GM23338 (cell line): ENCODE measurements around the gene PLXNA2. TPM values are rescaled to one million over a fixed set of nuclear protein-coding genes. Genes with fewer than 3 reads are reported as not detected.

Experiments
- ATAC-seq: fragments of 200-7000 bp; cut with Tn5 transposase; 3 replicates; pipeline ENCODE4 v1.9.1; 2020
- DNase-seq: peaks from one replicate; pipeline ENCODE4 v3.0.0-alpha.2; 2015; ENCODE audit warnings: low spot score
- H2AFZ ChIP-seq: fragments of 200-600 bp; sonication (generic); 2 replicates; pipeline ENCODE4 v1.8.0; 2016; ENCODE audit warnings: antibody characterized with exemption, mild to moderate bottlenecking, moderate library complexity
- H3F3A ChIP-seq: fragments of 200-600 bp; sonication (generic); replicated peaks from 2 replicates; pipeline ENCODE4 v1.8.0; 2017; ENCODE audit warnings: antibody characterized with exemption, mixed run types, low read depth
- H3K27ac ChIP-seq: fragments of 200-600 bp; sonication (generic); 2 replicates; pipeline ENCODE4 v1.6.1; 2016; ENCODE audit warnings: low read depth
- H3K27me3 ChIP-seq: fragments of 200-600 bp; sonication (generic); 2 replicates; pipeline ENCODE4 v1.8.0; 2016; ENCODE audit warnings: mild to moderate bottlenecking, mixed run types, moderate library complexity; ENCODE audit not compliant: insufficient read depth
- H3K36me3 ChIP-seq: fragments of 200-600 bp; sonication (generic); 2 replicates; pipeline ENCODE4 v1.8.0; 2016; ENCODE audit warnings: mild to moderate bottlenecking; ENCODE audit not compliant: insufficient read depth
- H3K4me1 ChIP-seq: fragments of 200-600 bp; sonication (generic); 2 replicates; pipeline ENCODE4 v1.8.0; 2016; ENCODE audit warnings: mild to moderate bottlenecking, moderate library complexity; ENCODE audit not compliant: insufficient read depth
- H3K4me2 ChIP-seq: fragments of 200-600 bp; sonication (generic); 2 replicates; pipeline ENCODE4 v1.7.1; 2017; ENCODE audit warnings: mixed run types
- H3K4me3 ChIP-seq: fragments of 200-600 bp; sonication (generic); 2 replicates; pipeline ENCODE4 v1.6.1; 2016; ENCODE audit warnings: mixed run types
- H3K79me2 ChIP-seq: fragments of 200-600 bp; sonication (generic); replicated peaks from 2 replicates; pipeline ENCODE4 v1.8.0; 2017; ENCODE audit warnings: mild to moderate bottlenecking; ENCODE audit not compliant: insufficient read depth
- H3K9me2 ChIP-seq: fragments of 200-600 bp; sonication (generic); 2 replicates; pipeline ENCODE4 v1.8.0; 2017; ENCODE audit not compliant: insufficient read depth
- H4K20me1 ChIP-seq: fragments of 200-600 bp; sonication (generic); replicated peaks from 2 replicates; pipeline ENCODE4 v1.8.0; 2017; ENCODE audit warnings: mild to moderate bottlenecking; ENCODE audit not compliant: insufficient read depth
- H3K27ac Mint-ChIP-seq: 2 replicates; pipeline ENCODE4 v1.8.0; 2020; ENCODE audit warnings: inconsistent platforms, mild to moderate bottlenecking, moderate library complexity, mixed read lengths
- H3K27me3 Mint-ChIP-seq: 3 replicates; pipeline ENCODE4 v1.8.0; 2022; ENCODE audit warnings: low read depth, mild to moderate bottlenecking, moderate library complexity, mixed read lengths, inconsistent platforms; ENCODE audit not compliant: insufficient read depth, poor library complexity
- H3K36me3 Mint-ChIP-seq: 3 replicates; pipeline ENCODE4 v1.8.0; 2021; ENCODE audit warnings: low read depth, mild to moderate bottlenecking, inconsistent platforms, moderate library complexity, mixed read lengths
- H3K4me1 Mint-ChIP-seq: 3 replicates; pipeline ENCODE4 v1.8.0; 2020; ENCODE audit warnings: mild to moderate bottlenecking, inconsistent platforms, mixed read lengths
- H3K4me3 Mint-ChIP-seq: 3 replicates; pipeline ENCODE4 v1.8.0; 2021; ENCODE audit warnings: moderate library complexity, mild to moderate bottlenecking, inconsistent platforms, mixed read lengths
- H3K9me3 Mint-ChIP-seq: 3 replicates; pipeline ENCODE4 v1.8.0; 2020; ENCODE audit warnings: moderate library complexity, mild to moderate bottlenecking, inconsistent platforms, mixed read lengths
- CTCF ChIP-seq, 2 experiments: fragments of 200-600 bp in 1 of 2; sonication (generic) in 1 of 2; conservative IDR thresholded peaks; 2 replicates each; pipeline versions ENCODE4 v1.5.1 to v1.6.1; 2016 to 2017; ENCODE audit warnings: antibody characterized with exemption in 2 of 2, low read depth in 2 of 2, mild to moderate bottlenecking in 2 of 2, moderate library complexity in 1 of 2
- ETS1 ChIP-seq: IDR thresholded peaks from 2 replicates; pipeline ENCODE4 v1.6.1; 2016; ENCODE audit warnings: antibody characterized with exemption
- EZH2phosphoT487 ChIP-seq: fragments of 200-600 bp; sonication (generic); IDR thresholded peaks from one replicate; pipeline ENCODE4 v1.8.1; 2018; ENCODE audit warnings: antibody characterized with exemption; ENCODE audit not compliant: unreplicated experiment
- NANOG ChIP-seq: IDR thresholded peaks from 2 replicates; pipeline ENCODE4 v1.6.1; 2016; ENCODE audit warnings: antibody characterized with exemption, borderline replicate concordance
- REST ChIP-seq: IDR thresholded peaks from one replicate; pipeline ENCODE4 v1.6.1; 2018; ENCODE audit warnings: antibody characterized with exemption; ENCODE audit not compliant: unreplicated experiment
- STAT1 ChIP-seq: IDR thresholded peaks from one replicate; pipeline ENCODE4 v1.6.1; 2016; ENCODE audit warnings: antibody characterized with exemption; ENCODE audit not compliant: unreplicated experiment
- ZNF331 ChIP-seq: fragments of 250-450 bp; sonication (Bioruptor Pico); IDR thresholded peaks from 2 replicates; pipeline ENCODE4 v1.5.0; 2020; ENCODE audit warnings: low read depth, mild to moderate bottlenecking, moderate library complexity
- ZNF462 ChIP-seq: fragments of 250-450 bp; sonication (Bioruptor Pico); IDR thresholded peaks from 2 replicates; pipeline ENCODE4 v1.5.0; 2020; ENCODE audit warnings: mild to moderate bottlenecking, moderate library complexity
- polyA plus RNA-seq: library from polyadenylated mRNA; unstranded; fragments of >200 nt; fragmentation: Nextera tagmentation; extraction: Ambion mirVana; gene quantifications from 2 replicates; pipeline ENCODE4 v1.2.1, GENCODE V29; 2016
- total RNA-seq: library from RNA; depleted of rRNA; stranded (reverse); fragments of >200 nt; shearing (Covaris generic); gene quantifications from 2 replicates; pipeline ENCODE4 v1.2.3, GENCODE V29; 2014

PLXNA2 gene
- total and polyA plus RNA-seq, 2 experiments from 2014 or later: 0.40 to 1.8 TPM

GRCh38 chr1:208077232-208078075 is 166.7 kb downstream of the PLXNA2 start:
- Mint-ChIP-seq H3K36me3 (no peaks in the 10 kb centered on the region), H3K27ac (no peak overlapping the region), H3K4me3 (no peak overlapping the region), H3K27me3 (peaks cover 8% of the 10 kb centered on the region), H3K9me3 (no peaks in the 10 kb centered on the region), H3K4me1 (peaks cover 15% of the 10 kb centered on the region)
- no peaks in the 10 kb centered on the region for H3K27me3 ChIP-seq
- DNase-seq (no peak), ATAC-seq (peak; percentile 69)
- no peaks in the 10 kb centered on the region for H3F3A ChIP-seq
- no peaks in the 10 kb centered on the region for H3K79me2 ChIP-seq
- TF ChIP-seq STAT1 (no peak), NANOG (no peak)
- H3K4me2 ChIP-seq: no peak overlapping the region
- no peaks in the 10 kb centered on the region for H3K9me2 ChIP-seq
- H2AFZ ChIP-seq: peak overlapping the region; percentile 85; the same call in 1 of the 2 replicates
- H3K4me1 ChIP-seq: no peaks in the 10 kb centered on the region
- no peaks in the 10 kb centered on the region for H3K36me3 ChIP-seq
- no peaks in the 10 kb centered on the region for H4K20me1 ChIP-seq
- no peak overlapping the region for H3K4me3 ChIP-seq
- no peak overlapping the region for H3K27ac ChIP-seq

GRCh38 chr1:208074353-208074752 is 169.8 kb downstream of the PLXNA2 start:
- H3K27me3 Mint-ChIP-seq: peaks cover 7% of the 10 kb centered on the region
- peaks cover 14% of the 10 kb centered on the region for H3K4me1 Mint-ChIP-seq
- TF ChIP-seq ZNF462 (CRISPR knock-in tag) (no peak), CTCF (conservative IDR thresholded peaks at IDR 0.05; ENCODE audit: low read depth in 2 of 2) (no peak), ZNF331 (no peak), ETS1 (no peak), EZH2phosphoT487 (no peak), REST (no peak)

More at GRCh38 chr1:208074353-208074752, 169.8 kb downstream of the PLXNA2 start:
- DNase-seq: no peak
- no peaks in the 10 kb centered on the region for H3K27me3 ChIP-seq
- H2AFZ ChIP-seq: no peak overlapping the region
- Mint-ChIP-seq H3K27ac (no peak overlapping the region), H3K4me3 (no peak overlapping the region), H3K36me3 (no peaks in the 10 kb centered on the region), H3K9me3 (no peaks in the 10 kb centered on the region)
- H4K20me1 ChIP-seq: no peaks in the 10 kb centered on the region
- no peak overlapping the region for H3K4me2 ChIP-seq
- no peaks in the 10 kb centered on the region for H3F3A ChIP-seq
- H3K79me2 ChIP-seq: no peaks in the 10 kb centered on the region
- no peaks in the 10 kb centered on the region for H3K4me1 ChIP-seq
- H3K27ac ChIP-seq: no peak overlapping the region
- H3K36me3 ChIP-seq: no peaks in the 10 kb centered on the region
- H3K9me2 ChIP-seq: no peaks in the 10 kb centered on the region
- no peak overlapping the region for H3K4me3 ChIP-seq
- ATAC-seq: no peak
